Vagina (tissue), 2 donors: ENCODE data around the gene ESPNL. TPM values are rescaled to one million over a fixed set of nuclear protein-coding genes. Genes with fewer than 3 reads are reported as not detected.

Experiments
- DNase-seq, 2 donors: peaks; one replicate each; pipeline ENCODE4 v3.0.0-alpha.2; 2017; ENCODE audit errors: extremely low spot score in 2 of 2
- H3K27ac ChIP-seq: fragments of 200-600 bp; sonication (generic); one replicate; pipeline ENCODE4 v1.5.1; 2019
- H3K27me3 ChIP-seq: fragments of 200-600 bp; sonication (generic); one replicate; pipeline ENCODE4 v1.5.1; 2019
- H3K36me3 ChIP-seq, 2 donors: fragments of 200-600 bp; sonication (generic); one replicate each; pipeline ENCODE4 v1.5.1; 2017 to 2019
- H3K4me1 ChIP-seq: fragments of 200-600 bp; sonication (generic); one replicate; pipeline ENCODE4 v1.5.1; 2019
- H3K4me3 ChIP-seq, 2 donors: fragments of 200-600 bp; sonication (generic); 1 replicate in 1 of 2; 2 replicates in 1 of 2; pipeline ENCODE4 v1.5.1; 2016 to 2019
- H3K9me3 ChIP-seq: fragments of 200-600 bp; sonication (generic); one replicate; pipeline ENCODE4 v1.5.1; 2019
- CTCF ChIP-seq, 3 experiments: fragments of 450-650 bp in 2 of 3; fragments of 200-600 bp in 1 of 3; sonication (generic) in 1 of 3; IDR thresholded peaks; one replicate each; pipeline ENCODE4 v1.5.1; 2017 to 2019; ENCODE audit warnings: antibody characterized with exemption in 3 of 3, mild to moderate bottlenecking in 2 of 3, moderate library complexity in 2 of 3
- POLR2A ChIP-seq, 2 donors: fragments of 450-650 bp; IDR thresholded peaks; one replicate each; pipeline ENCODE4 v1.6.1; 2017; ENCODE audit warnings: antibody characterized with exemption in 2 of 2, mild to moderate bottlenecking in 2 of 2, moderate library complexity in 2 of 2
- POLR2AphosphoS5 ChIP-seq, 2 donors: sonication (generic); formaldehyde crosslinking; IDR thresholded peaks; one replicate each; pipeline ENCODE4 v1.9.0; 2017; ENCODE audit warnings: antibody characterized with exemption in 2 of 2, mild to moderate bottlenecking in 2 of 2, low read depth in 1 of 2; ENCODE audit not compliant: insufficient read depth in 1 of 2
- intact Hi-C: fragments of 100-400 bp; cut with DNase I; formaldehyde crosslinking; loops from one replicate; pipeline ENCODE4 v1.15.1; 2023
- total RNA-seq: library from RNA; depleted of rRNA; stranded (reverse); fragments of >200 nt; gene quantifications from one replicate; pipeline ENCODE4 v1.2.3, GENCODE V29; 2016

ESPNL gene
- total RNA-seq, 1 donor from 2014 or later: 0.74 TPM

GRCh38 chr2:238105506-238106338 lies 5.6 kb downstream of the ESPNL start:
- TF ChIP-seq POLR2AphosphoS5 (IDR thresholded peaks at IDR 0.05; ENCODE audit: insufficient read depth in 1 of 2, low read depth in 1 of 2) (no peak), CTCF (IDR thresholded peaks at IDR 0.05) (no peak), POLR2A (IDR thresholded peaks at IDR 0.05) (no peak)
- intact Hi-C loops: no loop called here
- H3K36me3 ChIP-seq: no peaks in the 10 kb centered on the region
- DNase-seq: no peak
- no peak overlapping the region for H3K27ac ChIP-seq
- no peak overlapping the region for H3K4me3 ChIP-seq
- no peaks in the 10 kb centered on the region for H3K4me1 ChIP-seq
- H3K9me3 ChIP-seq: no peaks in the 10 kb centered on the region
- H3K27me3 ChIP-seq: no peaks in the 10 kb centered on the region

GRCh38 chr2:238106339-238106697 lies 6.2 kb downstream of the ESPNL start:
- H3K4me1 ChIP-seq: no peaks in the 10 kb centered on the region
- H3K27ac ChIP-seq: no peak overlapping the region
- H3K36me3 ChIP-seq: no peaks in the 10 kb centered on the region
- H3K27me3 ChIP-seq: no peaks in the 10 kb centered on the region
- no peak for TF ChIP-seq POLR2AphosphoS5 (IDR thresholded peaks at IDR 0.05; ENCODE audit: insufficient read depth in 1 of 2, low read depth in 1 of 2)
- TF ChIP-seq POLR2A (IDR thresholded peaks at IDR 0.05): no peak
- no peak for TF ChIP-seq CTCF (IDR thresholded peaks at IDR 0.05)
- no peaks in the 10 kb centered on the region for H3K9me3 ChIP-seq
- no peak overlapping the region for H3K4me3 ChIP-seq
- DNase-seq: no peak
- intact Hi-C loops: no loop called here

- no peak for DNase-seq
- H3K4me1 ChIP-seq: no peaks in the 10 kb centered on the region
- no peaks in the 10 kb centered on the region for H3K36me3 ChIP-seq
- no peaks in the 10 kb centered on the region for H3K9me3 ChIP-seq
- no peak for TF ChIP-seq POLR2A (IDR thresholded peaks at IDR 0.05)
- no peak for TF ChIP-seq CTCF (IDR thresholded peaks at IDR 0.05)
- no peaks in the 10 kb centered on the region for H3K27me3 ChIP-seq
- intact Hi-C loops: no loop called here
- no peak overlapping the region for H3K27ac ChIP-seq
- no peak overlapping the region for H3K4me3 ChIP-seq
These were observed 6.8 kb downstream of the ESPNL start for GRCh38 chr2:238106698-238107524.

GRCh38 chr2:238107525-238108422 lies 7.6 kb downstream of the ESPNL start:
- Histone ChIP-seq H3K4me1 (no peaks in the 10 kb centered on the region), H3K36me3 (no peaks in the 10 kb centered on the region), H3K27ac (no peak overlapping the region), H3K27me3 (no peaks in the 10 kb centered on the region), H3K4me3 (no peak overlapping the region), H3K9me3 (no peaks in the 10 kb centered on the region)
- no peak for DNase-seq
- no peak for TF ChIP-seq CTCF (IDR thresholded peaks at IDR 0.05)
- TF ChIP-seq POLR2AphosphoS5 (IDR thresholded peaks at IDR 0.05; ENCODE audit: insufficient read depth in 1 of 2, low read depth in 1 of 2): no peak
- TF ChIP-seq POLR2A (IDR thresholded peaks at IDR 0.05): no peak
- intact Hi-C loops: no loop called here
